TTC549 (cell line): ENCODE results near the gene OXA1L.
"Not testable (repeated sequence)": the region's sequence is repeated elsewhere in the genome, so short reads cannot be mapped to it uniquely, and the experiment has no call there.

Experiments used
- FAIRE-seq: peaks from 2 replicates; lab custom pipeline; 2012; peaks lifted over from hg19 to GRCh38; lab: Jason Lieb, UNC

Gene OXA1L

DNA sequence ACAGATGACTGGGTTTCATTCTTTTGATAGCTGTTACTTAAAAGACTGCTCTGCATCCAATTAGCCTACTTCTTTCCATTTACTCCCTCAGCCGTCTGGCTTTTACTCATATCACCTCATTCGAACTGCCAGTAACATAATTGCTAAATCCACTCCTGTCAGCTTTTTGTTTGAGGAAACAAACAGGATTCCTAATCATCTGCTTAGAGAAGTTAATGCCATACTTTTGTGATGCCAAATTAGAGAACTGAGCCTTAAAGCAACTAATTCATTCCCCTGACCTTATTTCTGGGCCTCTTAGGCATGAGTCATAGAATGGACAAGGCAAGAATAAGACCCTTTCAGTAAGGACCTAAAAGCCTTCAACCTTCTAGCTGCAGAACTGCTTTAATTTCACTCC lies 2.9 kb downstream of the OXA1L start:
- no peak for FAIRE-seq

- FAIRE-seq = no peak
These were observed 4.1 kb downstream of the OXA1L start for GRCh38 chr14:22770481-22771187.

- FAIRE-seq = no peak
These were observed 6.2 kb downstream of the OXA1L start for GRCh38 chr14:22772725-22773124.

- FAIRE-seq = no peak
These were observed 6.9 kb downstream of the OXA1L start for GRCh38 chr14:22773162-22774010.

GRCh38 chr14:22774011-22774706 lies 7.7 kb downstream of the OXA1L start:
- no peak for FAIRE-seq

DNA sequence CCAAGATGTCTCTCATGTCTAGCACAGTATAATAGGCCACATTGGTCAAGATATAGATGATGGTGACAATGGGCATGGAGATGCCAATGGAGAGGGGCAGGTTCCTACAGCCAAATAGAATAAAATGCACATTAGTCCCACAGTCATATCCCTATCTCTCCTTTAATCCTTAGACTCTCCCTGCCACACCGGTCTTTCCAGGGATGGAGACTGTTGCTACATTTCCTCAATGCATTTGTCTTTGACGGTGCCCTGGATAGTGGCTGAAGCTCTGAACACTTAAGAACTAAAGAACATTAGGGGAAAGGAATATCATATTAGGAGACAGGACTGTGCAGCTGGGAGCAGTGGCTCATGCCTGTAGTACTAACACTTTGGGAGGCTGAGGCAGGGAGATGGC lies 9.7 kb downstream of the OXA1L start:
- no peak for FAIRE-seq

- not testable (repeated sequence) for FAIRE-seq
These were observed 10.4 kb downstream of the OXA1L start for GRCh38 chr14:22776849-22777248.

- FAIRE-seq = no peak
These were observed 11.6 kb downstream of the OXA1L start for GRCh38 chr14:22778084-22778483.

- FAIRE-seq = no peak
These were observed 13.7 kb downstream of the OXA1L start for GRCh38 chr14:22780105-22780679.

DNA sequence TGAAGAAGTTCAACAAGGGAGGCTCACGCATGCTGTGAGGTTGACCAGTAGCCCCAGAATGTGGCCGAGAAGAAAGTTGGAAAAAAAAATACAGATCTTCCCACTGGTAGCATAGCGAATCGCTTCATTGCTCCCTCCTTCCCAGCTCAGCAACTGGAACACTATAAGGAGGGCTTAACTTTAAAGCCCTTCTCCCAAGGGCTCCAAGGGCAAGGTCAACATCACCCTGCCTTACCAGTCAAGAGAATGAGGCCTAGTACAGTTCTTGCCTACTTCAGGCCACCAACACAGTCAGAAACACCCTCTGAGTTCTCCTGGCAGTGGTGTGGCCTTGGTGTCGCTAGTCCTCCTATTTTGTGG lies 14.4 kb downstream of the OXA1L start:
- no peak for FAIRE-seq

- FAIRE-seq = no peak
These were observed 15.0 kb downstream of the OXA1L start for GRCh38 chr14:22781301-22781991.

- no peak for FAIRE-seq
These were observed 20.2 kb downstream of the OXA1L start for GRCh38 chr14:22786685-22787084.

DNA sequence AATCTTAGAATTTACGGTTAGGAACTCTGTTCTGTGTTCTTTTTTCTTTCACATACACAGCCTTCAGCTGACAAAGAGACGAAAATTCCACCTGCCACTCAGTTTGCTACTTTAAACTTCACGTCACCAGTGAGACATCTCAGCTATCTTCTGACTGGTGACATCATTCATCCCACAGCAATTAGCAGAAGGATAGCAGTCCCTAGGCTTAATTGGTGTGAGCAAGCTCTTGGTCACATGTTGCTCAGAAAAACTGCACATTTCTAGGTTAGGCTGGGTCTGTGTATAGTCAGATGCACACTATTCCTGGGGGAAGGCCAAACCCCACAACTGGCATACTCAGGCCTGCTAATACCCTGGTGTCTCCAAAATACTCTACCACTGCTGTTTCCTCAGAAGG lies 24.8 kb downstream of the OXA1L start:
- FAIRE-seq = no peak

- no peak for FAIRE-seq
These were observed 25.7 kb downstream of the OXA1L start for GRCh38 chr14:22792158-22792557.

- FAIRE-seq = not testable (repeated sequence)
These were observed 27.1 kb downstream of the OXA1L start for GRCh38 chr14:22793550-22793949.

DNA sequence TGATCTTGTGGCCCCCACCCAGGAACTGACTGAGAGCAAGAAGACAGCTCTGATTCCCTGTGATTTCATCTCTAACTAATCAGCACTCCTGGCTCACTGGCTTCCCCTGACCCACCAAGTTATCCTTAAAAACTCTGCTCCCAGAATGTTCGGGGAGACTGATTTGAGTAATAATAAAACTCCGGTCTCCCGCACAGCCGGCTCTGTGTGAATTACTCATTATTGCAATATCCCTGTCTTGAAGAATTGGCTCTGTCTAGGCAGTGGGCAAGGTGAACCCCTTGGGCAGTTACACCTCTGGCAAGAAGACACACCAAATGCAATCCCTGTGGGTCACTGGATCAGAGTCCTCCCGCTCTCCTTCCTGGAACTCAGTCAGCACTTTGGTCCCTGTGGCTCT lies 27.5 kb downstream of the OXA1L start:
- no peak for FAIRE-seq

- no peak for FAIRE-seq
These were observed 28.1 kb downstream of the OXA1L start for GRCh38 chr14:22794551-22794951.

- no peak for FAIRE-seq
These were observed 29.7 kb downstream of the OXA1L start for GRCh38 chr14:22796087-22796707.

- no peak for FAIRE-seq
These were observed 30.8 kb downstream of the OXA1L start for GRCh38 chr14:22797017-22797917.

GRCh38 chr14:22798528-22798927 lies 32.0 kb downstream of the OXA1L start:
- no peak for FAIRE-seq

- FAIRE-seq = no peak
These were observed 33.9 kb downstream of the OXA1L start for GRCh38 chr14:22800346-22800745.
